Measurements from ENCODE around the gene CIDEA.

The CIDEA gene

DNA sequence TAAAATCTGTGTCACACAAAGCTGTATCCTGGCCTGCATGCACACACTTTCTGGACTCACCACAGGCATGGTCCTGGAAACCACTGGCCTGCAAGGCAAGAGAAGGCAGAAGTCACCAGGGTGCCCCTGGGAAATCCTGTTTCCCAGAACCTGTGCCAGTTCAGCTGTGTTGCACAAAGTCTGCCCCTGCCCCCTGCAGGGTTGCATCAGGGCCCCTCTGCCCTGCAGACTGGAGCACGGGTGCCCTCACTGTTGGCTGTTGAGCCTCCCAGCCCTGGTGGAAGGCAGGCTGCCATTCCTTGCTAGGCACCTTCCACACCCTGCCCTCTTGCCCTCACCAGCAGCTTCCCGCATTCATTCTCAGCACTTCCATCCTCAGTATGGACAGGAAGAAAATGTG lies 35.9 kb downstream of the CIDEA start:
- TF ChIP-seq, protein P1, sequence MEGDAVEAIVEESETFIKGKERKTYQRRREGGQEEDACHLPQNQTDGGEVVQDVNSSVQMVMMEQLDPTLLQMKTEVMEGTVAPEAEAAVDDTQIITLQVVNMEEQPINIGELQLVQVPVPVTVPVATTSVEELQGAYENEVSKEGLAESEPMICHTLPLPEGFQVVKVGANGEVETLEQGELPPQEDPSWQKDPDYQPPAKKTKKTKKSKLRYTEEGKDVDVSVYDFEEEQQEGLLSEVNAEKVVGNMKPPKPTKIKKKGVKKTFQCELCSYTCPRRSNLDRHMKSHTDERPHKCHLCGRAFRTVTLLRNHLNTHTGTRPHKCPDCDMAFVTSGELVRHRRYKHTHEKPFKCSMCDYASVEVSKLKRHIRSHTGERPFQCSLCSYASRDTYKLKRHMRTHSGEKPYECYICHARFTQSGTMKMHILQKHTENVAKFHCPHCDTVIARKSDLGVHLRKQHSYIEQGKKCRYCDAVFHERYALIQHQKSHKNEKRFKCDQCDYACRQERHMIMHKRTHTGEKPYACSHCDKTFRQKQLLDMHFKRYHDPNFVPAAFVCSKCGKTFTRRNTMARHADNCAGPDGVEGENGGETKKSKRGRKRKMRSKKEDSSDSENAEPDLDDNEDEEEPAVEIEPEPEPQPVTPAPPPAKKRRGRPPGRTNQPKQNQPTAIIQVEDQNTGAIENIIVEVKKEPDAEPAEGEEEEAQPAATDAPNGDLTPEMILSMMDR (IDR thresholded peaks at IDR 0.05; ENCODE audit: low read length) = no peak
- TF ChIP-seq EZH2 (optimal IDR thresholded peaks at IDR 0.05; ENCODE audit: low read depth, low read length) (no peak), EZH2phosphoT487 (IDR thresholded peaks at IDR 0.05; ENCODE audit: low read length) (no peak)
- Histone ChIP-seq H3K27ac (ENCODE audit: low read length) (no peak overlapping the region), H3K9ac (ENCODE audit: low read length) (no peak overlapping the region), H3K4me3 (ENCODE audit: low read length) (no peak overlapping the region), H3F3A (ENCODE audit: insufficient read depth, low read length) (no peaks in the 10 kb centered on the region), H3K36me3 (replicated peaks; ENCODE audit: insufficient read depth, low read length) (no peaks in the 10 kb centered on the region), H2AFZ (ENCODE audit: low read length) (no peak overlapping the region), H3K9me2 (replicated peaks; ENCODE audit: insufficient read depth, low read length) (no peaks in the 10 kb centered on the region), H4K20me1 (ENCODE audit: insufficient read depth, low read length) (no peaks in the 10 kb centered on the region), H3K9me3 (replicated peaks; ENCODE audit: insufficient read depth, low read length) (no peaks in the 10 kb centered on the region), H3K79me2 (ENCODE audit: low read length) (no peaks in the 10 kb centered on the region), H3K4me1 (ENCODE audit: low read length) (no peaks in the 10 kb centered on the region), H3K4me2 (ENCODE audit: low read depth, low read length) (no peak overlapping the region), H3K27me3 (replicated peaks; ENCODE audit: insufficient read depth, low read length) (no peaks in the 10 kb centered on the region)
- no peak for DNase-seq

DNA sequence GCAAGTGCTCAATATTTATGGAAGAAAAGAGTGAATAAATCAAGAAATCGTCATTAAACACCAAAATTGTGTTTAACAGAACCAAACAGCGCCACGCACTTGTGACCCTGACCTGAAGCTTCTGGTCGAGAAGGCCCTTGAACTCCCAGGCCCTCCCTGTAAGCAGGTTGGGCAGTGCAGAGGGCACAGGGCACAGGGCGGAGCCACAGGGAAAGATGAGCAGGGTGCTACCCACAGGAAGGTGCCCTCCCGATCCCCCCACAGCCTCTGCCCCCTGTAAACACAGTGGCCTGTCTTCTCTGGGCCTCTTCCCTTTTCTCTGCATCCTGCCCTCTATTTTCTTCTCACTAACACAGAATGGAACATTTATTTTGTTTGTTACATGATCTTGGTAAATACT lies 37.0 kb downstream of the CIDEA start:
- H3F3A ChIP-seq (ENCODE audit: insufficient read depth, low read length) = no peaks in the 10 kb centered on the region
- no peaks in the 10 kb centered on the region for H4K20me1 ChIP-seq (ENCODE audit: insufficient read depth, low read length)
- no peak for DNase-seq

DNA sequence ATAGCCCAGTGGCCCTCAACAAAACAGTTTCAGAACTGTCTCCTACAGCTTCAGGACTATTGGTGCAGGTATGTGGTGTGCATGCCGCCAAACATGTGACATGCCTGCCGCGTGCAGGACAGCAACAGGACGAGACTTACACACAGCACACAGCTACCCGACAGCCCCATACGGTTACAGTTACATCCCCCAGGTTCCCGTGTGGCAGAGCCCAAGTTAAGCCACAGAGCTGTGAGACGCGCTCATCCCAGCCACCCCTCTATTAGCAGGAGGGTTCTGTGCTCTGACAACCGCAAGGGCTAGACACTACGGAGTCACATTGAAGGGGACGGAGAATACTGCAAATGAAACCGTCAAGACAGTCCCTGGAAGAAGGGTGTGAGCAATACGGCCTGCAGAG lies 37.5 kb downstream of the CIDEA start:
- no peaks in the 10 kb centered on the region for H3K79me2 ChIP-seq (ENCODE audit: low read length)
- H3K4me2 ChIP-seq (ENCODE audit: low read depth, low read length) = no peak overlapping the region
- no peak overlapping the region for H3K27ac ChIP-seq (ENCODE audit: low read length)
- no peaks in the 10 kb centered on the region for H3K9me3 ChIP-seq (replicated peaks; ENCODE audit: insufficient read depth, low read length)
- no peaks in the 10 kb centered on the region for H3K36me3 ChIP-seq (replicated peaks; ENCODE audit: insufficient read depth, low read length)
- H3K4me1 ChIP-seq (ENCODE audit: low read length) = no peaks in the 10 kb centered on the region
- no peaks in the 10 kb centered on the region for H3F3A ChIP-seq (ENCODE audit: insufficient read depth, low read length)
- no peaks in the 10 kb centered on the region for H4K20me1 ChIP-seq (ENCODE audit: insufficient read depth, low read length)
- no peak overlapping the region for H2AFZ ChIP-seq (ENCODE audit: low read length)
- H3K4me3 ChIP-seq (ENCODE audit: low read length) = no peak overlapping the region
- no peak for TF ChIP-seq EZH2 (optimal IDR thresholded peaks at IDR 0.05; ENCODE audit: low read depth, low read length)
- TF ChIP-seq, protein P1 (IDR thresholded peaks at IDR 0.05; ENCODE audit: low read length) = no peak
- TF ChIP-seq EZH2phosphoT487 (IDR thresholded peaks at IDR 0.05; ENCODE audit: low read length) = no peak
- no peak overlapping the region for H3K9ac ChIP-seq (ENCODE audit: low read length)
- no peaks in the 10 kb centered on the region for H3K27me3 ChIP-seq (replicated peaks; ENCODE audit: insufficient read depth, low read length)
- no peaks in the 10 kb centered on the region for H3K9me2 ChIP-seq (replicated peaks; ENCODE audit: insufficient read depth, low read length)
- no peak for DNase-seq

More for the DNA sequence above, 37.0 kb downstream of the CIDEA start:
- Histone ChIP-seq H3K36me3 (replicated peaks; ENCODE audit: insufficient read depth, low read length) (no peaks in the 10 kb centered on the region), H2AFZ (ENCODE audit: low read length) (no peak overlapping the region), H3K4me1 (ENCODE audit: low read length) (no peaks in the 10 kb centered on the region), H3K4me2 (ENCODE audit: low read depth, low read length) (no peak overlapping the region), H3K27ac (ENCODE audit: low read length) (no peak overlapping the region), H3K79me2 (ENCODE audit: low read length) (no peaks in the 10 kb centered on the region), H3K4me3 (ENCODE audit: low read length) (no peak overlapping the region), H3K9me3 (replicated peaks; ENCODE audit: insufficient read depth, low read length) (no peaks in the 10 kb centered on the region), H3K9ac (ENCODE audit: low read length) (no peak overlapping the region), H3K27me3 (replicated peaks; ENCODE audit: insufficient read depth, low read length) (no peaks in the 10 kb centered on the region), H3K9me2 (replicated peaks; ENCODE audit: insufficient read depth, low read length) (no peaks in the 10 kb centered on the region)
- TF ChIP-seq EZH2 (optimal IDR thresholded peaks at IDR 0.05; ENCODE audit: low read depth, low read length) = no peak

DNA sequence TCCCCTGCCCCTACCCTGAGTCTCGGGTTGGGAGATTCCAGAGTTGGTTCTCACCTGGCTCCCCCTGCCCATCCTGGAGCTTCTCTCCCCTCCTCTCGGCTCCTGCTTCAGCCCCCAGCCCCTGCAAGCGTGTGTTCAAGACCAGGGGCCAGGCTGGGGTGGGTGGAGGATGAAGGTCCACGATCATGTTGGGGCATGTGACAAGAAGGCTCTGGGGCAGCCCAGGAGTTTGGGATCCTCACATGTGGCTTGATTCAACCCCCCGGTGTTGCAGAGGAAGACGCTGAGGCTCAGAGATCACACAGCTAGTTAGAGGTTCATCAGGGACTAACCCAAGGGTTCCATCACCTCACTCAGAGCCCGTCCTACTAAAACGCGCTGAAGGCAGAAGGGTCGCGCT lies 39.7 kb downstream of the CIDEA start:
- Histone ChIP-seq H3K9me2 (replicated peaks; ENCODE audit: insufficient read depth, low read length) (no peaks in the 10 kb centered on the region), H3K9me3 (replicated peaks; ENCODE audit: insufficient read depth, low read length) (no peaks in the 10 kb centered on the region), H3K4me2 (ENCODE audit: low read depth, low read length) (no peak overlapping the region), H3K4me1 (ENCODE audit: low read length) (no peaks in the 10 kb centered on the region), H3K36me3 (replicated peaks; ENCODE audit: insufficient read depth, low read length) (no peaks in the 10 kb centered on the region), H2AFZ (ENCODE audit: low read length) (no peak overlapping the region), H3K4me3 (ENCODE audit: low read length) (no peak overlapping the region), H3F3A (ENCODE audit: insufficient read depth, low read length) (no peaks in the 10 kb centered on the region), H3K9ac (ENCODE audit: low read length) (no peak overlapping the region), H3K79me2 (ENCODE audit: low read length) (no peaks in the 10 kb centered on the region), H4K20me1 (ENCODE audit: insufficient read depth, low read length) (no peaks in the 10 kb centered on the region), H3K27ac (ENCODE audit: low read length) (no peak overlapping the region), H3K27me3 (replicated peaks; ENCODE audit: insufficient read depth, low read length) (no peaks in the 10 kb centered on the region)
- no peak for TF ChIP-seq EZH2phosphoT487 (IDR thresholded peaks at IDR 0.05; ENCODE audit: low read length)
- TF ChIP-seq, protein P1 (IDR thresholded peaks at IDR 0.05; ENCODE audit: low read length) = no peak
- no peak for TF ChIP-seq EZH2 (optimal IDR thresholded peaks at IDR 0.05; ENCODE audit: low read depth, low read length)
- DNase-seq = no peak

All from MM.1S (cell line).